Type B pancreatic cell (in vitro differentiated cells): ENCODE measurements around the gene TBCCD1. TPM values are rescaled to one million over a fixed set of nuclear protein-coding genes. Genes with fewer than 3 reads are reported as not detected.

Experiments used
- DNase-seq: peaks from one replicate; pipeline ENCODE4 v3.0.0; 2021; ENCODE audit warnings: mixed read lengths; ENCODE audit not compliant: unreplicated experiment; ENCODE audit errors: extremely low spot score
- H3K27ac Mint-ChIP-seq: 2 replicates; pipeline ENCODE4 v1.8.0; 2021; ENCODE audit warnings: mild to moderate bottlenecking, mixed read lengths
- H3K27me3 Mint-ChIP-seq: 2 replicates; pipeline ENCODE4 v1.8.0; 2021; ENCODE audit warnings: mixed read lengths
- H3K36me3 Mint-ChIP-seq: 2 replicates; pipeline ENCODE4 v1.8.0; 2021; ENCODE audit warnings: mixed read lengths
- H3K4me1 Mint-ChIP-seq: one replicate; pipeline ENCODE4 v1.8.0; 2021; ENCODE audit warnings: mixed read lengths; ENCODE audit not compliant: unreplicated experiment
- H3K4me3 Mint-ChIP-seq: 2 replicates; pipeline ENCODE4 v1.8.0; 2021; ENCODE audit warnings: mild to moderate bottlenecking, mixed read lengths
- H3K9me3 Mint-ChIP-seq: 2 replicates; pipeline ENCODE4 v1.8.0; 2021; ENCODE audit warnings: mixed read lengths
- CTCF ChIP-seq: fragments of 200-600 bp; sonication (generic); conservative IDR thresholded peaks from 2 replicates; pipeline ENCODE4 v1.5.0; 2021; ENCODE audit warnings: antibody characterized with exemption, mild to moderate bottlenecking
- total RNA-seq: library from RNA; stranded (reverse); gene quantifications from 2 replicates; pipeline ENCODE4 v1.2.1, GENCODE V29; 2021; ENCODE audit warnings: low replicate concordance

The TBCCD1 gene
- total RNA-seq, 1 donor from 2014 or later: 16.6 TPM

- DNase-seq: no peak
- Mint-ChIP-seq H3K9me3 (no peaks in the 10 kb centered on the region), H3K36me3 (no peaks in the 10 kb centered on the region), H3K4me3 (no peak overlapping the region), H3K4me1 (peaks cover 20% of the 10 kb centered on the region), H3K27ac (no peak overlapping the region), H3K27me3 (peaks cover 22% of the 10 kb centered on the region)
- no peak for TF ChIP-seq CTCF
Measured at GRCh38 chr3:186519021-186519658, 48.0 kb downstream of the TBCCD1 start.

- H3K4me3 Mint-ChIP-seq: no peak overlapping the region
- no peaks in the 10 kb centered on the region for H3K9me3 Mint-ChIP-seq
- no peak overlapping the region for H3K27ac Mint-ChIP-seq
- peaks cover 33% of the 10 kb centered on the region for H3K27me3 Mint-ChIP-seq
- no peak for DNase-seq
- TF ChIP-seq CTCF: no peak
- H3K4me1 Mint-ChIP-seq: peaks cover 19% of the 10 kb centered on the region
- H3K36me3 Mint-ChIP-seq: no peaks in the 10 kb centered on the region
Measured at GRCh38 chr3:186517218-186517617, 49.9 kb downstream of the TBCCD1 start.

GRCh38 chr3:186516646-186517045 is 50.5 kb downstream of the TBCCD1 start:
- H3K4me1 Mint-ChIP-seq: peaks cover 19% of the 10 kb centered on the region
- no peaks in the 10 kb centered on the region for H3K36me3 Mint-ChIP-seq
- no peaks in the 10 kb centered on the region for H3K9me3 Mint-ChIP-seq
- no peak for TF ChIP-seq CTCF
- peaks cover 37% of the 10 kb centered on the region for H3K27me3 Mint-ChIP-seq
- no peak for DNase-seq
- H3K27ac Mint-ChIP-seq: no peak overlapping the region
- H3K4me3 Mint-ChIP-seq: no peak overlapping the region

GRCh38 chr3:186515125-186515524 is 52.0 kb downstream of the TBCCD1 start:
- no peak for TF ChIP-seq CTCF
- Mint-ChIP-seq H3K27ac (no peak overlapping the region), H3K27me3 (peaks cover 43% of the 10 kb centered on the region), H3K9me3 (no peaks in the 10 kb centered on the region), H3K4me3 (no peak overlapping the region), H3K36me3 (no peaks in the 10 kb centered on the region), H3K4me1 (peaks cover 9% of the 10 kb centered on the region)
- DNase-seq: no peak

GRCh38 chr3:186514296-186515002 is 52.7 kb downstream of the TBCCD1 start:
- H3K9me3 Mint-ChIP-seq: no peaks in the 10 kb centered on the region
- no peaks in the 10 kb centered on the region for H3K36me3 Mint-ChIP-seq
- TF ChIP-seq CTCF: peak; percentile 61
- H3K4me3 Mint-ChIP-seq: no peak overlapping the region
- H3K27me3 Mint-ChIP-seq: peaks cover 46% of the 10 kb centered on the region
- H3K27ac Mint-ChIP-seq: no peak overlapping the region
- peaks cover 9% of the 10 kb centered on the region for H3K4me1 Mint-ChIP-seq
- no peak for DNase-seq
